NCI-H1694 (cell line): ENCODE results near the gene FZD10.

Experiments
- DNase-seq: peaks from one replicate; lab custom pipeline; 2025; lab: John Stamatoyannopoulos, UW

The FZD10 gene, protein sequence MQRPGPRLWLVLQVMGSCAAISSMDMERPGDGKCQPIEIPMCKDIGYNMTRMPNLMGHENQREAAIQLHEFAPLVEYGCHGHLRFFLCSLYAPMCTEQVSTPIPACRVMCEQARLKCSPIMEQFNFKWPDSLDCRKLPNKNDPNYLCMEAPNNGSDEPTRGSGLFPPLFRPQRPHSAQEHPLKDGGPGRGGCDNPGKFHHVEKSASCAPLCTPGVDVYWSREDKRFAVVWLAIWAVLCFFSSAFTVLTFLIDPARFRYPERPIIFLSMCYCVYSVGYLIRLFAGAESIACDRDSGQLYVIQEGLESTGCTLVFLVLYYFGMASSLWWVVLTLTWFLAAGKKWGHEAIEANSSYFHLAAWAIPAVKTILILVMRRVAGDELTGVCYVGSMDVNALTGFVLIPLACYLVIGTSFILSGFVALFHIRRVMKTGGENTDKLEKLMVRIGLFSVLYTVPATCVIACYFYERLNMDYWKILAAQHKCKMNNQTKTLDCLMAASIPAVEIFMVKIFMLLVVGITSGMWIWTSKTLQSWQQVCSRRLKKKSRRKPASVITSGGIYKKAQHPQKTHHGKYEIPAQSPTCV

DNA sequence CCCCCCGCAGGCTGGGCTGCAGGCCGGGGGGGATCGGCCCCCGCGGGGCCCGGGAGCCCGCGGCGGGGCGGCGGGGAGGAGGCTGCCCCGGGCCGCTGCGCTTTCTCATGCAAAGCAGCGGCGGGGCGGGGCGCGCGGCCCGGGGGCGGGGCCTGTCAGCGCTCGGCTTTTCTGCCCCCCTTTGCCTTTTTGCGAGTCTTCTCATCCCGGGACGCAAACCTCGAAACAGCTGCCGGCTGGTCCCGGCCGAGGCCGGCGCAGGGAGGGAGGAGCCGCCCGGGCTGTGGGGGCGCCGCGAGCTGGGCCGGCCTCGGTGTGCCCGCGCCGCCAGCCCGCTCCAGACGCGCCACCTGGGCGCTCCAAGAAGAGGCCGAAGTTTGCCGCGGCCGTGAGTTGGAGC lies at the start of gene FZD10:
TSS of gene FZD10 (plus strand) at position 198 of the 400 bp plus-strand sequence. CDS start 479 bp downstream, outside the sequence.
- DNase-seq: no peak

GRCh38 chr12:130114952-130115351 lies 47.3 kb upstream of the FZD10 start:
- DNase-seq: no peak

GRCh38 chr12:130115646-130116045 lies 46.6 kb upstream of the FZD10 start:
- no peak for DNase-seq

GRCh38 chr12:130116791-130117190 lies 45.5 kb upstream of the FZD10 start:
- DNase-seq: no peak

DNA sequence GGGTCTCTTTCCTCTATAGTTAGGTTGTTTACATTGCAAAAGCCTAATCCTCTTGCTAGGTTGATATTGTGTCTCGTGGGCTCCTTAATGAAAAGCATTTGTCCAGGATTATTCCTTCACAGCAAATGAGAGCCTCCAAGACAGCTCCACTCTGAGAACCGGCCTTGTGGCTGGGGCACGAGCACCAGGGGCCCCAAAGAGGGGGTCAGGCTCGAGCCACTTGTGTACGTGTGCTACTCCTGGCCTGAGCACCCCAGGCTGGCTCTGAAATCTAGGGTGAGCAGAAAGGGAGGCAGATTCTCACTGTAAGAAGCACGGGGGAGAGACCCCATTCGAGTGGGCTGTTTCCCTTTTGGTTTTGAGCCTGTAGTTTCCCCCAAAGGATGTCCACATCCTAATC lies 45.0 kb upstream of the FZD10 start:
- DNase-seq: no peak

DNA sequence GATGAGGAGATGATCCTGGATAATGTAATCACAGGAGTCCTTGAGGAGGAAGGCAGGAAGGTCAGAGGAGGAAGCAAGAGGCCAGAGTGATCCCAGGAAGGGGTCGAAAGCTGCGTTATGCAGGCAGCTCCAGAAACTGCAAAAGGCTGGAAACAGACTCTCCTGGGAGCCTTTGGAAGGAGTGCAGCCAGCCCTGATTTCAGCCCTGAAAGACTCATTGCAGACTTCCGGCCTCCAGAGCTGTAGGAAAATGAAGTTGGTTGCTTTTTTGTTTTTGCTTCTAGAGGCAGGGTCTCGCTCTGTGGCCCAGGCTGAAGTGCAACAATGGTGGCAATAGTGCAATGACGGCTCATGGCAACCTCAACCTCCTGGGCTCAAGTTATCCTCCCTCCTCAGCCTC lies 44.6 kb upstream of the FZD10 start:
- no peak for DNase-seq

DNA sequence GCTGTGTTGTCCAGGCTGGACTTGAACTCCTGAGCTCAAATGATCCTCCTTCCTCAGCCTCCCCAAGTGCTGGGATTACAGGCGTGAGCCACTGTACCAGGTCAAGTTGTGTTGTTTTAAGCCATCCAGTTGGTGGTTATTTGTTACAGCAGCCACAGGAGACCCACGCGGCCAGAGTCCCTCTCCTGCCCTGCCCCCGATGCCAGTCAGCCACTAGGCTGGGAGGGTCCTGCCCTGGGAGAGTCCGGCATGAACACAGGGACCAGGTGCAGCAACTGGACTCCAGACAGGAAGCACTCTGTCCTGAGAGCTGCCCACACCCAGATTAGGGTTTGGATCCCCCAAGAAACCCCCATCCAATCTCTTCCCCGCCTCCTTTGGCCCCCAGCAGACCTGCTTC lies 44.1 kb upstream of the FZD10 start:
- DNase-seq: no peak

DNA sequence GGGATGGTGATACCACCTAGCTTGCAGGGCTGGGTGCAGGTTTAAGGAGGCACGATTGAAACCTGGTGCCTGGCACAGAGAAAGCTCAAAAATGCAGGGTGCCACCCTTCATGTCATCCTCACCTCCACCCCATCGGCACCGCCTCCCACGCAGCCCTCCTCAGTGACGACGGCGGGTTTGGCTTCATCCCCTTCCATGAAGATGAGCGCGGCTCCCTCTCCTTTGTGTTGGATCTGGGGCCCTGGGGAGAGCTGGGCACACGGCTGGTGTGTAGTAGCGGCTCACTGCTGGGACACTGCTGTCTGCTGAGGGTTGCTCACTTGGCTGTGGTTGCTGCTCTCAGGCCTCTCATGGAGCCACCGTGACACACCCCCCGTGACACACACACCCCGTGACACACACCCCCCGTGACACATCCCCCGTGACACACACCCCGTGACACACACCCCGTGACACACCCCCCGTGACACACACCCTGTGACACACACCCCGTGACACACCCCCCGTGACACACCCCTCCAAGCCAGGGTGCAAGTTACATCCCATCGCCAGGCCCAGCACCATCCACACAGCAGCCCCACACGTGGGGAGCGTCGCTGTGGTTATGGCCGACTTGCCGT lies 42.9 kb upstream of the FZD10 start:
- no peak for DNase-seq

- no peak for DNase-seq
These were observed 42.1 kb upstream of the FZD10 start for GRCh38 chr12:130120012-130120805.

DNA sequence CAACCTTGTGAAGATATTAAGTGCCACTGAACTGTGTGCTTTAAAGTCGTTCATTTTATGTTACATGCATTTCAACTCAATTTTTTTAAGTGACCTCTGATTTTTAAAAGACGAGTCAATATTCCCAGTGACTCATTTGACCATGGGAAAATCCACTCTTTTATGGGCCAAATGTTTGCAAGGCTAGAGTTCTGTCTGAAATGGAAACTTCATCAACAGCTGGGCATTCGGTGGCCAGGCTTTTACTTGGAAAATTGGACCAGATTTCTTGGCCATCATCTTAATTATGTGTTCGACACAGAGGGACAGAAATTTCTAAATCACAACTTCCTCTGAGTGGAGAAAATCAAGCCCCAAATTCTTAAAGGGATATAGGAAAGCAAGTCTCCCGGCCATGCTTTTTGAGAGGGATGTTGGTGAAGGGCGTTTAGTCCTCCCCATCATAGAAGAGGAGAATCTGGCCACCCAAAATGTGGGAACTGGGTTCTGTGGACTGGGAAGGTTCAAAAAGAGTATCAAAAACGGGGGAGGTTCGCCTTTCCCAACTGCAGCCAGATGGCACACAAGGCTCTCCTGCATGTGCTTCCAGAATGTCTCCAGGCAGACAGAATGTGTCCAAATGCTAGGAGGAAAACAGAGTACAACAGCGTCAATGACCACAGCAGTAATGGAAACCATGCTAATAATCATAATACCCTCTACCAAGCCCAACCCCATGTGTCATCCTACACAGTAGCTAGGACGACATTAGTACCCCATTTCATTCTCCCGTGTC lies 40.9 kb upstream of the FZD10 start:
- no peak for DNase-seq

- DNase-seq: no peak
These were observed 39.9 kb upstream of the FZD10 start for GRCh38 chr12:130122356-130122755.

GRCh38 chr12:130124106-130124505 lies 38.2 kb upstream of the FZD10 start:
- no peak for DNase-seq

GRCh38 chr12:130124605-130125244 lies 37.5 kb upstream of the FZD10 start:
- no peak for DNase-seq

DNA sequence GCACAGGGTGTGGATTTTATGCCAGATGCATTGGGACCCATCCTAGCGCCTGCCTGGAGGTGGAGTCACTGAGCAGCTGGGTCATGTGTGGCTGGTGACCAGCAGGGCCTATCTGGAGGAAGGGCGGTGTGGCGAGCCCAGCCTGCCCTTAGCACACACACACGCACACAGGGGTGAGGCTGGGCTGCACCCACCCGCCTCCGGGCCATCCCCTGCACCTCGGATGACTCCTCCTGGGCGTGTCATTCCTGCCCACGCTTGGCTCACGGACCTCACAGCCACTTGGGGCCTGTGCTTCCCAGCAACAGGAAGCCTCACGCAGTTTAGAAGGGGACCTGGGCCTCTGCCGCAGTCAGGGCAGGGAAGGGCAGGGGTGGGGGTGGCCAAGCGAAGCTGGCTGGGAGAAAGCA lies 36.2 kb upstream of the FZD10 start:
- no peak for DNase-seq

GRCh38 chr12:130127532-130127911 lies 34.7 kb upstream of the FZD10 start:
- no peak for DNase-seq

DNA sequence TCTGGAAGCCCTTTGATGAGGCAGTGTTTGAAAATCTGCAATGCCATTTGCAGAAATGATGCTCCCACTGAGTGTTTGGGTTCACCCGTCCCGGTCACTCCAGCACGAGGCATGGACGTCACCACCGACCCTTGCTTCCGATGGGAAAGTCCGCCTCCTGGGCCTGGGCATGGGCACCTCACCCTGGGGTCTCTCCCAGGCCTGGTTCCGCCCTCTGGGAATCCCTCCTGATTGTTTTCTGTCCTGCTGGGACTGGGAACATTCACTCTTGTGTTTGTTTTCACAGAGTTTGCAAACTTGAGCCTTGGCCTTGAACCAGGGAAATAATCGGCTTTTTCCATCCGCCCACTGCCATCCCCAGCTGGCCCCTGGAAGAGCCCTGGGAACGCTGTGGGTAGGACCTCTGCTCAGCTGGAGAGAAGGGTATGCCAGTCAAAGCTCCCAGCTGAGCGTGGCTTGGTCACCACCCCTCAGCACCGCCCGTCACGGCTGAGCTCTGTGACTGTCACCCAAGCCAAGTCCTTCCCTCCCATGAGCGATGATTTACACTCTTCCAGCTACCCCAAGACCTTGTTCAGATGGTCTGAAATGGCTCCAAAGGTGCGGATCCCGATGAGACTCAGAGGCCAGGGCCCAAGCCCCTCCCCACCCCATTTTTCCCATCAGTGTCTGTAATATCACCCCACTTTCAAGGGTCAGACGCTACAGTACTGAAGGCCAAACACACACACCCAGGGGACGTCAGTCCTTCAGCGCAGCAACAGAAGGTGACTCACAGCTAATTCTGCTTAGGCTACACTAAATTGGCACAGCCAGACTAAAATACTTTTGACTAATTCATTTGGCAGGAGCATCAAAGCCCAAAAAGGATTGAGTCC lies 34.1 kb upstream of the FZD10 start:
- no peak for DNase-seq

- no peak for DNase-seq
These were observed 33.2 kb upstream of the FZD10 start for GRCh38 chr12:130128790-130129735.

GRCh38 chr12:130130346-130130745 lies 31.9 kb upstream of the FZD10 start:
- DNase-seq: no peak

DNA sequence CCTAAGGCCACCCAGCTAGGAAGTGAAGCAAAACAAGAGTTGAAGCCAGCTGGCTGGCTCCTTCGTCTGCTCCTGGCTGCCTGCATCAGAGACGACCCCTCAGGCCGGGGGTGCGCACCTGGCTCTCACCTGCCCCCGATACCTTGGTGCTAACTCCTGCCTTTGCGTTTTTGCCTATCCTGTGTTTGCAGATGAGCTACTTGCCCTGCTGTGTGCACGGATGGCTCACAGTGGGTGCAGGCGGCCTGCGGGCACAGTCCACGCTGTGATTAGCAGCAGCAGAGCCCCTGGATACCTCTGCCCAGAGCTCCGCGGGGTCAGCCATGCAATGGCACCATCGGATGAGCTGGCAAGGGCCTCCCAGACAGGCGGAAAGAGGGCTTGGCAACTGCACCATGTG lies 31.2 kb upstream of the FZD10 start:
- no peak for DNase-seq
